PFSK-1 (cell line): ENCODE results near the gene OLFML1.

Source experiments
- POLR2AphosphoS5 ChIP-seq: IDR thresholded peaks from 2 replicates; pipeline ENCODE4 v1.6.1; 2012; ENCODE audit warnings: low read depth, mild to moderate bottlenecking, control low read depth, low read length, moderate library complexity
- REST ChIP-seq, 2 experiments: IDR thresholded peaks; 2 replicates each; pipeline versions ENCODE4 v1.6.1 to v1.8.0; 2011 to 2012; ENCODE audit warnings: low read depth in 2 of 2, low read length in 2 of 2, control low read depth in 1 of 2, inconsistent platforms in 1 of 2, mild to moderate bottlenecking in 1 of 2, moderate library complexity in 1 of 2; ENCODE audit not compliant: insufficient read depth in 1 of 2
- SIN3A ChIP-seq: IDR thresholded peaks from 2 replicates; pipeline ENCODE4 v1.6.1; 2012; ENCODE audit warnings: mild to moderate bottlenecking, low read length, moderate library complexity, borderline replicate concordance; ENCODE audit not compliant: insufficient read depth
- TAF1 ChIP-seq: IDR thresholded peaks from 2 replicates; pipeline ENCODE4 v1.6.1; 2012; ENCODE audit warnings: low read length, control low read depth, borderline replicate concordance; ENCODE audit not compliant: insufficient read depth

- TF ChIP-seq POLR2AphosphoS5 (no peak), REST (IDR thresholded peaks at IDR 0.05; ENCODE audit: insufficient read depth in 1 of 2, low read depth in 2 of 2, low read length in 2 of 2) (no peak), TAF1 (no peak), SIN3A (no peak)
Measured at GRCh38 chr11:7473717-7474116, 11.6 kb upstream of the OLFML1 start.
